Hepatocyte (in vitro differentiated cells): Measurements from ENCODE around the gene SNTG2. TPM values are rescaled to one million over a fixed set of nuclear protein-coding genes. Genes with fewer than 3 reads are reported as not detected.

Source experiments
- DNase-seq: peaks from one replicate; pipeline ENCODE4 v3.0.0-alpha.2; 2016; ENCODE audit warnings: low spot score
- H2AFZ ChIP-seq: fragments of 200-600 bp; sonication (generic); 2 replicates; pipeline ENCODE4 v1.6.0; 2016; ENCODE audit warnings: antibody characterized with exemption, mild to moderate bottlenecking
- H3K27ac ChIP-seq: fragments of 200-600 bp; sonication (generic); 2 replicates; pipeline ENCODE4 v1.5.1; 2016; ENCODE audit warnings: mild to moderate bottlenecking
- H3K27me3 ChIP-seq: fragments of 200-600 bp; sonication (generic); 2 replicates; pipeline ENCODE4 v1.6.1; 2016
- H3K36me3 ChIP-seq: fragments of 200-600 bp; sonication (generic); replicated peaks from 2 replicates; pipeline ENCODE4 v1.5.1; 2016; ENCODE audit warnings: low read depth; ENCODE audit not compliant: insufficient read depth
- H3K4me1 ChIP-seq: fragments of 200-600 bp; sonication (generic); 2 replicates; pipeline ENCODE4 v1.5.1; 2016; ENCODE audit warnings: mild to moderate bottlenecking, moderate library complexity; ENCODE audit not compliant: insufficient read depth
- H3K4me2 ChIP-seq: fragments of 200-600 bp; sonication (generic); 2 replicates; pipeline ENCODE4 v1.6.0; 2016
- H3K4me3 ChIP-seq: fragments of 200-600 bp; sonication (generic); 2 replicates; pipeline ENCODE4 v1.5.1; 2016; ENCODE audit warnings: mild to moderate bottlenecking
- H3K79me2 ChIP-seq: fragments of 200-600 bp; sonication (generic); 2 replicates; pipeline ENCODE4 v1.6.0; 2017; ENCODE audit warnings: mild to moderate bottlenecking
- H3K9me2 ChIP-seq: fragments of 200-600 bp; sonication (generic); replicated peaks from 2 replicates; pipeline ENCODE4 v1.6.0; 2017; ENCODE audit warnings: mild to moderate bottlenecking; ENCODE audit not compliant: insufficient read depth
- H3K9me3 ChIP-seq: fragments of 200-600 bp; sonication (generic); 2 replicates; pipeline ENCODE4 v1.5.1; 2016; ENCODE audit warnings: low read depth, mild to moderate bottlenecking
- H4K20me1 ChIP-seq: fragments of 200-600 bp; sonication (generic); 2 replicates; pipeline ENCODE4 v1.6.0; 2016; ENCODE audit warnings: mild to moderate bottlenecking; ENCODE audit not compliant: insufficient read depth, poor library complexity, severe bottlenecking
- EZH2 ChIP-seq: fragments of 200-600 bp; sonication (generic); IDR thresholded peaks from 2 replicates; pipeline ENCODE4 v1.6.1; 2016; ENCODE audit warnings: antibody characterized with exemption, mild to moderate bottlenecking, borderline replicate concordance
- EZH2phosphoT487 ChIP-seq: fragments of 200-600 bp; sonication (generic); IDR thresholded peaks from one replicate; pipeline ENCODE4 v1.6.1; 2018; ENCODE audit warnings: antibody characterized with exemption, mild to moderate bottlenecking, low read depth, moderate library complexity; ENCODE audit not compliant: unreplicated experiment, severe bottlenecking
- WGBS: methylation state at CpG from one replicate; pipeline ENCODE4 v1.1.6; 2016; ENCODE audit warnings: low lambda C conversion rate; ENCODE audit errors: missing lambda C conversion rate; 5-methylcytosine and 5-hydroxymethylcytosine counted together
- polyA plus RNA-seq: library from polyadenylated mRNA; unstranded; fragments of >200 nt; fragmentation: Nextera tagmentation; extraction: Ambion mirVana; gene quantifications from 2 replicates; pipeline ENCODE4 v1.2.1, GENCODE V29; 2016
- total RNA-seq: library from RNA; depleted of rRNA; stranded (reverse); fragments of >200 nt; gene quantifications from 2 replicates; pipeline ENCODE4 v1.2.3, GENCODE V29; 2014
- TF ChIP-seq, protein P1 (sequence below): fragments of 200-600 bp; sonication (generic); IDR thresholded peaks from 2 replicates; pipeline ENCODE4 v1.5.1; 2016; ENCODE audit warnings: antibody characterized with exemption, mild to moderate bottlenecking; ENCODE audit not compliant: poor library complexity

The SNTG2 gene
- total and polyA plus RNA-seq, 2 experiments from 2014 or later = not detected

DNA sequence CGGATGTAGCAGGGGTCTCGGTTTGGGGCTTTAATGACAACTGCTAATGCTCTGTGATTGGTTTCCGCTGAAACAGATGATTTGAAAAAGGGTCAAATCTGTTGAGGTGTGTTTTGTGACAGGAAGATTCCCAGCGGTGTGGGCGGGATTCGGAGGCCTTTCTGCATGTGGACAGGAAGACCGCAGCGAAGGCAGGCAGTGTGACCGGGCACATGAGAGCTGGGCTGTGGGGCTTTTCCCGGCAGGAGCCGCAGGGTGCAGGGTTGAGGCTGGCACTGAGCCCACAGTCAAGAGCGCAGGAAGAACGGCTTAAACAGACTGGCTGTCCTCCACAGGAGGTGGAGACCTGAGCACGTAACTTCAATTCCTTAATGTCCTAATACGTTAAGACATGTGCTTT is 282.6 kb downstream of the SNTG2 start:
- TF ChIP-seq, protein P1, sequence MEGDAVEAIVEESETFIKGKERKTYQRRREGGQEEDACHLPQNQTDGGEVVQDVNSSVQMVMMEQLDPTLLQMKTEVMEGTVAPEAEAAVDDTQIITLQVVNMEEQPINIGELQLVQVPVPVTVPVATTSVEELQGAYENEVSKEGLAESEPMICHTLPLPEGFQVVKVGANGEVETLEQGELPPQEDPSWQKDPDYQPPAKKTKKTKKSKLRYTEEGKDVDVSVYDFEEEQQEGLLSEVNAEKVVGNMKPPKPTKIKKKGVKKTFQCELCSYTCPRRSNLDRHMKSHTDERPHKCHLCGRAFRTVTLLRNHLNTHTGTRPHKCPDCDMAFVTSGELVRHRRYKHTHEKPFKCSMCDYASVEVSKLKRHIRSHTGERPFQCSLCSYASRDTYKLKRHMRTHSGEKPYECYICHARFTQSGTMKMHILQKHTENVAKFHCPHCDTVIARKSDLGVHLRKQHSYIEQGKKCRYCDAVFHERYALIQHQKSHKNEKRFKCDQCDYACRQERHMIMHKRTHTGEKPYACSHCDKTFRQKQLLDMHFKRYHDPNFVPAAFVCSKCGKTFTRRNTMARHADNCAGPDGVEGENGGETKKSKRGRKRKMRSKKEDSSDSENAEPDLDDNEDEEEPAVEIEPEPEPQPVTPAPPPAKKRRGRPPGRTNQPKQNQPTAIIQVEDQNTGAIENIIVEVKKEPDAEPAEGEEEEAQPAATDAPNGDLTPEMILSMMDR = no peak
- no peak for TF ChIP-seq EZH2phosphoT487
- TF ChIP-seq EZH2 = no peak
- H3K9me2 ChIP-seq = no peaks in the 10 kb centered on the region
- no peak overlapping the region for H3K4me2 ChIP-seq
- no peak for DNase-seq
- H3K4me3 ChIP-seq = no peak overlapping the region
- H3K27ac ChIP-seq = no peak overlapping the region
- H3K36me3 ChIP-seq = no peaks in the 10 kb centered on the region
- no peaks in the 10 kb centered on the region for H4K20me1 ChIP-seq
- H3K9me3 ChIP-seq = no peaks in the 10 kb centered on the region
- H2AFZ ChIP-seq = no peak overlapping the region
- no peaks in the 10 kb centered on the region for H3K4me1 ChIP-seq
- no peaks in the 10 kb centered on the region for H3K79me2 ChIP-seq
- H3K27me3 ChIP-seq = no peaks in the 10 kb centered on the region
- 94% methylated on average over 15 of the region's 15 CpGs for WGBS

DNA sequence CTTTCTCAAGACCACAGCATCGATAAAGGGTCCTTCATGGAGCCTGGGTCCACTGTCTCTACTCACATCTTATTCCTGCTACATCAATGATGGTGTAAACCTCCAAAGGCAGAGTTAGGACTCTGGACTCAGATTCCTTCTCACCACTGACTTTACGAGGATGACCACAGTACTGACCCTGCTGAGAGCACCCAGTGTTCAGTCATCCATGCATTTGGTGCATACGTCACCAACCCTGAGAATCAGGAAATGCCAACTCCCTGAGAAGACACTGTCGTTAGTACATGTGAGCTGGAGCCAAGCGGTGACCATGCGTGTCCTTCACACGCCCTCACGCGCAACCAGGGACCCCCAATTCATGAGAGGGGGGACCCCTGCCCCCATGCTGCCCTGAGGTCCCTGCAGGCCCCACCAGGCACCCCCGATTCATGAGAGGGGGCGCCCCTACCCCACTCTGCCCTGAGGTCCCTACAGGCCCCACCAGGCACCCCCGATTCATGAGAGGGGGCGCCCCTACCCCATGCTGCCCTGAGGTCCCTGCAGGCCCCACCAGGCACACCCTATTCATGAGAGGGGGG is 284.2 kb downstream of the SNTG2 start:
- Histone ChIP-seq H3K27ac (no peak overlapping the region), H3K27me3 (no peaks in the 10 kb centered on the region), H3K4me1 (no peaks in the 10 kb centered on the region), H3K4me2 (no peak overlapping the region), H3K9me2 (no peaks in the 10 kb centered on the region), H2AFZ (no peak overlapping the region), H3K79me2 (no peaks in the 10 kb centered on the region), H4K20me1 (no peaks in the 10 kb centered on the region), H3K36me3 (no peaks in the 10 kb centered on the region), H3K9me3 (no peaks in the 10 kb centered on the region), H3K4me3 (no peak overlapping the region)
- TF ChIP-seq EZH2 (no peak), EZH2phosphoT487 (no peak)
- TF ChIP-seq, protein P1 = no peak
- DNase-seq = no peak
- WGBS = 94% methylated on average over 11 of the region's 13 CpGs

DNA sequence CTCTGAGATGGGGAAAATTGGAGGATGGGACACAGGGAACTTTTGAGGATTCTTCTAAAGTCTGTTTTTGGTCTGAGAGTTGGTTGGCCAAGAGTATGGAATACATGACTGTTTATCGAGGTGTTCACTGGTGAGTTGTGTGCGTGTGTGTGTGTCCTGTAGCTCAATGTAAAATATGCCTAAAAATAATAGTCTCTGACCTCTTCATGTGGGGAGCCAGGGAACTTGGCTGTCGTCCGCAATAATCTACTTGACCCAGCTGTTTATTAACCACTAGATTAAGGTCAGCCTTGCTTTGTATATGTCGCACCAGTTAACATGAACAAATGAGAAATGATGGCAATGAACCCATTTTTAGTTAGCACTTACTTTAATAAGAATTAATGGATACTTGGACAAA is 285.2 kb downstream of the SNTG2 start:
- Histone ChIP-seq H3K9me2 (no peaks in the 10 kb centered on the region), H3K27ac (no peak overlapping the region), H3K79me2 (no peaks in the 10 kb centered on the region), H4K20me1 (no peaks in the 10 kb centered on the region), H3K4me1 (no peaks in the 10 kb centered on the region), H3K27me3 (no peaks in the 10 kb centered on the region), H3K9me3 (no peaks in the 10 kb centered on the region), H3K4me3 (no peak overlapping the region), H3K36me3 (no peaks in the 10 kb centered on the region), H3K4me2 (no peak overlapping the region), H2AFZ (no peak overlapping the region)
- DNase-seq = no peak
- TF ChIP-seq EZH2 (no peak), EZH2phosphoT487 (no peak)
- TF ChIP-seq, protein P1 = no peak
- 89% methylated on average over 5 of the region's 5 CpGs for WGBS

DNA sequence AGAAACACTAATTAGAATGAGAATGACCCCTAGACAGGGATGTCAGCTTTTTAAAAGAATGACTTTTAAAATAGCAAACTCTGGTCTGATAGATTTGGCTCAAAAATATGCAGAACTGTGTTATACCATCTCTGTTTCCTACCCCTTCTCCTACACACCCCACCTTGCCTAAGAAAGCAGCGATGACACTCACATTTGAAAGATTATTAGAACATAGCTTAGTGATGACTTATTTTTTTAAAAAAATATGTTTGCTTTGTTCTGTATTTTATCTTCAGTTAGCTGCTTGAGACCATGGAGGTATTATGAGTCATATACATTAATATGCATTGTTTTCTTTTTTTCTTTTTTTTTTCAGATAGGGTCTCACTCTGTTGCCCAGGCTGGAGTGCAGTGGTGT is 286.0 kb downstream of the SNTG2 start:
- no peaks in the 10 kb centered on the region for H3K4me1 ChIP-seq
- H3K4me3 ChIP-seq = no peak overlapping the region
- no peaks in the 10 kb centered on the region for H4K20me1 ChIP-seq
- no peaks in the 10 kb centered on the region for H3K9me3 ChIP-seq
- H3K4me2 ChIP-seq = no peak overlapping the region
- H3K27ac ChIP-seq = no peak overlapping the region
- no peak for DNase-seq
- 94% methylated on average over 1 of the region's 1 CpG for WGBS
- H3K79me2 ChIP-seq = no peaks in the 10 kb centered on the region
- no peak for TF ChIP-seq EZH2
- TF ChIP-seq EZH2phosphoT487 = no peak
- TF ChIP-seq, protein P1 = no peak
- no peak overlapping the region for H2AFZ ChIP-seq
- no peaks in the 10 kb centered on the region for H3K27me3 ChIP-seq
- H3K9me2 ChIP-seq = no peaks in the 10 kb centered on the region
- H3K36me3 ChIP-seq = no peaks in the 10 kb centered on the region
